Effector memory CD8-positive, alpha-beta T cell (primary cell): ENCODE data around the gene SPATA31D1.

Source experiments
- ATAC-seq: fragments of 150-1000 bp; cut with Tn5 transposase; replicated peaks from 2 replicates; pipeline ENCODE4 v1.10.0; 2021; ENCODE audit warnings: mild to moderate bottlenecking, moderate library complexity
- DNase-seq, 3 experiments: peaks; one replicate each; pipeline ENCODE4 v3.0.0; 2021
- H3K27ac Mint-ChIP-seq, 2 donors: one replicate each; pipeline ENCODE4 v1.8.0; 2022; ENCODE audit warnings: mild to moderate bottlenecking in 2 of 2, mixed read lengths in 2 of 2, moderate library complexity in 2 of 2
- H3K27me3 Mint-ChIP-seq, 2 donors: one replicate each; pipeline ENCODE4 v1.8.0; 2022; ENCODE audit warnings: mixed read lengths in 2 of 2
- H3K36me3 Mint-ChIP-seq: one replicate; pipeline ENCODE4 v1.8.0; 2022; ENCODE audit warnings: mild to moderate bottlenecking, moderate library complexity, mixed read lengths; ENCODE audit not compliant: insufficient read depth
- H3K4me1 Mint-ChIP-seq, 2 donors: one replicate each; pipeline ENCODE4 v1.8.0; 2022; ENCODE audit warnings: low read depth in 2 of 2, mixed read lengths in 2 of 2
- H3K4me3 Mint-ChIP-seq, 2 donors: one replicate each; pipeline ENCODE4 v1.8.0; 2022; ENCODE audit warnings: mild to moderate bottlenecking in 2 of 2, mixed read lengths in 2 of 2, moderate library complexity in 2 of 2
- H3K9me3 Mint-ChIP-seq, 2 donors: one replicate each; pipeline ENCODE4 v1.8.0; 2022; ENCODE audit warnings: mixed read lengths in 2 of 2

Gene SPATA31D1

DNA sequence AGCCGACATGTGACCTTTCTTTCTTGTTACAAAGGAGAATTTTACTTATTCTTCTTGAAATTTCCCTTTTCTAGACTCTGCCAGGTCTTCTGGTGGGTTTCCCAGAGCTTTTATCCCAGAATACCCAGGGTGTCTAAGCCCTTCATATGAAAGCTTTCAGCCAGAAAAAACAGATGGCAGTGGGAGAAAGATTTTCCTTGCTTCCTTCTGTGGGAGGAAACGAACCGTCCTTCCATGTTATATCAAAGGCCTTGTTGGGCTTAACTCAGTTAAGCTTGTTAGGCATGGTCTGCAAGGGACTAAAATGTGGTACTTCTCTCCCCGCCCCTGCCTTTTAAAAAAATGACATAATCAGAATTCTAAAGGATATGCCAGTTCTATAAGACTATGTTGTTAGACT, 47.5 kb downstream of the SPATA31D1 start:
- H3K4me3 Mint-ChIP-seq = no peak overlapping the region
- H3K27me3 Mint-ChIP-seq = no peaks in the 10 kb centered on the region
- no peak for ATAC-seq
- no peaks in the 10 kb centered on the region for H3K9me3 Mint-ChIP-seq
- no peaks in the 10 kb centered on the region for H3K4me1 Mint-ChIP-seq
- no peak for DNase-seq
- H3K36me3 Mint-ChIP-seq = no peaks in the 10 kb centered on the region
- H3K27ac Mint-ChIP-seq = no peak overlapping the region

- ATAC-seq (no peak), DNase-seq (no peak)
- Mint-ChIP-seq H3K9me3 (no peaks in the 10 kb centered on the region), H3K27ac (no peak overlapping the region), H3K4me1 (no peaks in the 10 kb centered on the region), H3K36me3 (no peaks in the 10 kb centered on the region), H3K4me3 (no peak overlapping the region), H3K27me3 (no peaks in the 10 kb centered on the region)
Measured at GRCh38 chr9:82037126-82037525, 48.6 kb downstream of the SPATA31D1 start.

DNA sequence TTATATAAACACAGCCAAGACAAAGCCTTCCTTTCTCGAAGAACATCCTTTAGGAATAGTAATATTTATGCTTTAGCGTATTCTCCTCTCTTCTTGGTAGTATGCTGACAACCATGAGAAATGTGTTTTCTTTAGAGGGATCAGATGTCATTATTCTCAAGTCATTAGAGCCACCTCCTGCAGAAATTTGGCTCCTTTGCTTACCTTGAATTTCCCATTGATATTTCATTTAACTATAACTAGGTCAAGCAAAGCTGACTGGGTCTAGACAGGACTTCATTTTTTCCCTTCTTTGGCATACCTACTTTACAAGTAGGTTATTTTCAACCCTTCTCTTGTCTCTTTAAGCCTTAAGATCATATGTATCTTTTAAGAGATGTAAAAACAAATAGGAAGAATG, 50.3 kb downstream of the SPATA31D1 start:
- Mint-ChIP-seq H3K27me3 (no peaks in the 10 kb centered on the region), H3K4me3 (no peak overlapping the region), H3K4me1 (no peaks in the 10 kb centered on the region), H3K36me3 (no peaks in the 10 kb centered on the region), H3K27ac (no peak overlapping the region), H3K9me3 (no peaks in the 10 kb centered on the region)
- no peak for DNase-seq
- no peak for ATAC-seq
